Epidermal melanocyte (primary cell): ENCODE results near the gene CPLX4.
A peak's percentile ranks its signal among the peaks of the same experiment; 100 is the strongest.

Experiments used
- DNase-seq: peaks from one replicate; pipeline ENCODE4 v3.0.0; 2011; ENCODE audit warnings: low spot score; ENCODE audit not compliant: insufficient read length

CPLX4 gene

GRCh38 chr18:59318460-59319050 lies at the start of gene CPLX4:
Gene CPLX4 (minus strand): TSS chr18:59318649. CDS start chr18:59318462, 187 bp downstream.
- no peak for DNase-seq

GRCh38 chr18:59360381-59360780 lies 41.9 kb upstream of the CPLX4 start:
- DNase-seq, result no peak

- no peak for DNase-seq
Observed at GRCh38 chr18:59359576-59359952, 41.1 kb upstream of the CPLX4 start.

- peak; percentile 92 for DNase-seq
Observed at GRCh38 chr18:59358712-59359575, 40.5 kb upstream of the CPLX4 start, which contains the start of gene LMAN1. Gene LMAN1 (minus strand): TSS chr18:59359265. CDS start chr18:59359244, 21 bp downstream.

- DNase-seq, result no peak
Observed at GRCh38 chr18:59358414-59358711, 39.9 kb upstream of the CPLX4 start.

- DNase-seq, result no peak
Observed at GRCh38 chr18:59357928-59358327, 39.5 kb upstream of the CPLX4 start.

- DNase-seq, result no peak
Observed at GRCh38 chr18:59354731-59355130, 36.3 kb upstream of the CPLX4 start.

- no peak for DNase-seq
Observed at GRCh38 chr18:59353079-59353680, 34.7 kb upstream of the CPLX4 start.

GRCh38 chr18:59352250-59352855 lies 33.9 kb upstream of the CPLX4 start:
- no peak for DNase-seq

GRCh38 chr18:59345556-59345955 lies 27.1 kb upstream of the CPLX4 start:
- DNase-seq, result no peak

- DNase-seq, result no peak
Observed at GRCh38 chr18:59344996-59345395, 26.5 kb upstream of the CPLX4 start.

GRCh38 chr18:59343926-59344325 lies 25.5 kb upstream of the CPLX4 start:
- DNase-seq, result no peak

GRCh38 chr18:59340817-59341216 lies 22.4 kb upstream of the CPLX4 start:
- DNase-seq, result no peak

GRCh38 chr18:59340312-59340711 lies 21.9 kb upstream of the CPLX4 start:
- DNase-seq, result no peak

GRCh38 chr18:59332986-59333385 lies 14.5 kb upstream of the CPLX4 start:
- DNase-seq, result no peak

- no peak for DNase-seq
Observed at GRCh38 chr18:59328683-59329082, 10.2 kb upstream of the CPLX4 start.

GRCh38 chr18:59325965-59326364 lies 7.5 kb upstream of the CPLX4 start:
- no peak for DNase-seq

- no peak for DNase-seq
Observed at GRCh38 chr18:59324623-59324971, 6.1 kb upstream of the CPLX4 start.

GRCh38 chr18:59323931-59324622 lies 5.6 kb upstream of the CPLX4 start:
- no peak for DNase-seq

- DNase-seq, result no peak
Observed at GRCh38 chr18:59311631-59312030, 6.8 kb downstream of the CPLX4 start.

GRCh38 chr18:59308938-59309260 lies 9.6 kb downstream of the CPLX4 start:
- DNase-seq, result no peak
